Peyer's patch (tissue), 4 donors: Measurements from ENCODE around the gene MANBA. TPM values are rescaled to one million over a fixed set of nuclear protein-coding genes. Genes with fewer than 3 reads are reported as not detected.
"Not testable (repeated sequence)": the region's sequence is repeated elsewhere in the genome, so short reads cannot be mapped to it uniquely, and the experiment has no call there.

Experiments
- DNase-seq, 3 donors: peaks; one replicate each; pipeline ENCODE4 v3.0.0-alpha.2; 2017 to 2019
- H3K27ac ChIP-seq, 4 donors: fragments of 200-600 bp; sonication (generic); one replicate each; pipeline ENCODE4 v1.5.1; 2016 to 2019
- H3K27me3 ChIP-seq, 2 donors: fragments of 200-600 bp; sonication (generic); one replicate each; pipeline ENCODE4 v1.5.1; 2019
- H3K36me3 ChIP-seq, 3 donors: fragments of 200-600 bp; sonication (generic); one replicate each; pipeline ENCODE4 v1.5.1; 2016 to 2019
- H3K4me1 ChIP-seq, 4 donors: fragments of 200-600 bp; sonication (generic); one replicate each; pipeline ENCODE4 v1.5.1; 2016 to 2019
- H3K4me3 ChIP-seq, 4 donors: fragments of 200-600 bp; sonication (generic); 1 replicate in 3 of 4; 2 replicates in 1 of 4; pipeline ENCODE4 v1.5.1; 2016 to 2019; ENCODE audit warnings: mild to moderate bottlenecking in 1 of 4
- H3K9me3 ChIP-seq, 4 donors: fragments of 200-600 bp; sonication (generic); one replicate each; pipeline ENCODE4 v1.5.1; 2016 to 2019; ENCODE audit warnings: mild to moderate bottlenecking in 1 of 4
- POLR2A ChIP-seq, 2 donors: fragments of 450-650 bp; IDR thresholded peaks; one replicate each; pipeline ENCODE4 v1.5.1; 2017; ENCODE audit warnings: antibody characterized with exemption in 2 of 2, mild to moderate bottlenecking in 2 of 2, moderate library complexity in 2 of 2
- total RNA-seq, 4 donors: library from RNA; depleted of rRNA; stranded (reverse); fragments of >200 nt; gene quantifications; one replicate each; pipeline ENCODE4 v1.1.0, GENCODE V29; 2016
- TF ChIP-seq, protein P1 (sequence below), 6 experiments: fragments of 450-650 bp in 4 of 6; fragments of 200-600 bp in 2 of 6; sonication (generic) in 1 of 6; IDR thresholded peaks; one replicate each; pipeline ENCODE4 v1.5.1; 2017 to 2019; ENCODE audit warnings: antibody characterized with exemption in 6 of 6, mild to moderate bottlenecking in 3 of 6, moderate library complexity in 1 of 6

The MANBA gene
- total RNA-seq, 4 donors from 2014 or later = 23.3 to 54.5 (median 33.6) TPM

DNA sequence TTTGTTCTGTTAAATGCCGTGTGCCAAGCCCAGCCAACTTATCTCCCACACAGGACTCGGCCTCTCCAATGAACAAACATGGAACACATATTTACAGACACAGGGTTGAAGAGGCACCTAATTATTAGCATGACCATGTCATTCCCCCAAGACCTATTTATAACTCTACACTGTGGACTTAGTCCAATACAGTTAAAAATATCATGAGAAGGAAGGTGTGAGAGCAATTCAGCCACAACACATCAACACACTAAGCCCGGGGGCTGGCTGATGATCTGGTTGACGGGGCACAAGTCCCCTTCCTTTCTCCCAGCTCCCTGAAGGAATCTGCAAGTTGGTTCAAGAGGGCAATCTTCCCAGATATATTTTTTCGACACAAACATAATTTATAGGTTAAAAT is 28.1 kb downstream of the MANBA start:
- DNase-seq = no peak
- no peaks in the 10 kb centered on the region for H3K27me3 ChIP-seq
- peaks cover 0 to 3% (median 0%) of the 10 kb centered on the region in 3 donors for H3K36me3 ChIP-seq
- TF ChIP-seq, protein P1, sequence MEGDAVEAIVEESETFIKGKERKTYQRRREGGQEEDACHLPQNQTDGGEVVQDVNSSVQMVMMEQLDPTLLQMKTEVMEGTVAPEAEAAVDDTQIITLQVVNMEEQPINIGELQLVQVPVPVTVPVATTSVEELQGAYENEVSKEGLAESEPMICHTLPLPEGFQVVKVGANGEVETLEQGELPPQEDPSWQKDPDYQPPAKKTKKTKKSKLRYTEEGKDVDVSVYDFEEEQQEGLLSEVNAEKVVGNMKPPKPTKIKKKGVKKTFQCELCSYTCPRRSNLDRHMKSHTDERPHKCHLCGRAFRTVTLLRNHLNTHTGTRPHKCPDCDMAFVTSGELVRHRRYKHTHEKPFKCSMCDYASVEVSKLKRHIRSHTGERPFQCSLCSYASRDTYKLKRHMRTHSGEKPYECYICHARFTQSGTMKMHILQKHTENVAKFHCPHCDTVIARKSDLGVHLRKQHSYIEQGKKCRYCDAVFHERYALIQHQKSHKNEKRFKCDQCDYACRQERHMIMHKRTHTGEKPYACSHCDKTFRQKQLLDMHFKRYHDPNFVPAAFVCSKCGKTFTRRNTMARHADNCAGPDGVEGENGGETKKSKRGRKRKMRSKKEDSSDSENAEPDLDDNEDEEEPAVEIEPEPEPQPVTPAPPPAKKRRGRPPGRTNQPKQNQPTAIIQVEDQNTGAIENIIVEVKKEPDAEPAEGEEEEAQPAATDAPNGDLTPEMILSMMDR (IDR thresholded peaks at IDR 0.05) = no peak
- no peak for TF ChIP-seq POLR2A (IDR thresholded peaks at IDR 0.05)
- peaks cover 0 to 3% (median 0%) of the 10 kb centered on the region in 4 donors for H3K4me1 ChIP-seq
- H3K4me3 ChIP-seq = no peak overlapping the region
- no peaks in the 10 kb centered on the region for H3K9me3 ChIP-seq
- no peak overlapping the region for H3K27ac ChIP-seq

DNA sequence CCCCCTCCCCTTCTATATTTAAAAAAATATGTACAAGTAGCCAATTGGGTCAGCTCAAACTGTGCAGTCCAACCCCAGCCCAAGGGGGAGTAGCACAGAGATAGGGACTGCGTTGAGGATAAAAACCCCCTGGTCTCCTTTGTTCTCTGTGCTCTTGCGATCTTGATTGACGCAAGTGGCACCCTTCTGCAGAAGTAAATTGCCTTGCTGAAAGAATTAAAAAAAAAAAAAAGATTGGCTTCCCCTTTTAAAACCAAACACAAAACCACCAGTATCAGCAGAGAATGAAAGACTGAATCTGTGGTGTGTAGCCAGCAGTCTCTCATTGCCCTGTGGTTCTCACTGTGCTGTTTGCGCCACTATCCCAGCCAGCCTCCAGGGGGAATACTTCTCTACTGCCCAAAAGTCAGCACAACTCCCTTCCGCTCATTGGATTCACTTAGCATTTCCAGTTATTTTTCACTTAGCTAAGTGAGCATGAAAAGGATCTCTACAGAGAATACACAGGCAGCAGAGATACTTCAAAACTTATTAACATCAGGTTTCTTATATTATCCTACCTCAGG is 29.7 kb downstream of the MANBA start:
- Histone ChIP-seq H3K9me3 (no peaks in the 10 kb centered on the region), H3K4me1 (peaks cover 0 to 3% (median 0%) of the 10 kb centered on the region in 4 donors), H3K4me3 (no peak overlapping the region), H3K36me3 (peaks cover 0 to 3% (median 0%) of the 10 kb centered on the region in 3 donors), H3K27ac (no peak overlapping the region), H3K27me3 (no peaks in the 10 kb centered on the region)
- DNase-seq = no peak
- TF ChIP-seq, protein P1 (IDR thresholded peaks at IDR 0.05) = no peak
- TF ChIP-seq POLR2A (IDR thresholded peaks at IDR 0.05) = no peak

DNA sequence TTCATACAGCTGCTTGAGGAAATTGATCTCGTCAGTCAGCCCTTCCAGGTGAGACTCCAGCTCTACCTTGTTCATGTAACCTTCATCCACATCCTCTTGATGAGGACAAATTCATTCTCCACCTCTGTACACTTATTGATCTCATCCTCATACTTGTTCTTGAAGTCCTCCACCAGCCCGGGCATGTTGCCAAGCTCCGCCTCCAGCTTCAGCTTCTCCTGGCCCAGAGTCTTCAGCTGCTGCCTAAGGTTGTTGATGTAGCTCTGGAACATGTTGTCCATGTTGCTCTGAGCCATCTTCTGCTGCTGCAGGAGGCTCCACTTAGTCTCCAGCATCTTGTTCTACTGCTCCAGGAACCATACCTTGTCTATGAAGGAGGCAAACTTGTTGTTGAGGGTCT is 31.3 kb downstream of the MANBA start:
- not testable (repeated sequence) for DNase-seq, H3K36me3 ChIP-seq, H3K4me1 ChIP-seq, H3K9me3 ChIP-seq, H3K4me3 ChIP-seq, H3K27ac ChIP-seq, H3K27me3 ChIP-seq

DNA sequence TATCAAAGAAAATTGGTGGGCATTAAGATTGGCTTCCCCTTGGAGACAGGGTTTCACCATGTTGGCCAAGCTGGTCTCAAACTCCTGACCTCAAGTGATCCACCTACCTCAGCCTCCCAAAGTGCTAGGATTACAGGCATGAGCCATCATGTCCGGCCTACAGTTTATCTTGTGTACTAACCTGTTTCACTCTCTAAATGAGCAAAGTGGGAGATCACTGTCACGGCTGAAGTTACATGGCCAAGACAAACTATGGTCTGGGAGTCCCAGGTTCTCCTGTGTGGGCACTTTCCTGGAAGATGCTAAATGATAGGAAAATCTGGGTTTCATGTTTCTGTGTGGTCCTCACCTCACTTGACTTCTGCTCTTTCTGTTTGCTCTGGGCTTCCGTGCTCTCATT is 33.8 kb downstream of the MANBA start:
- H3K36me3 ChIP-seq, H3K4me3 ChIP-seq, H3K4me1 ChIP-seq, DNase-seq, H3K27me3 ChIP-seq, H3K27ac ChIP-seq, H3K9me3 ChIP-seq: not testable (repeated sequence)

DNA sequence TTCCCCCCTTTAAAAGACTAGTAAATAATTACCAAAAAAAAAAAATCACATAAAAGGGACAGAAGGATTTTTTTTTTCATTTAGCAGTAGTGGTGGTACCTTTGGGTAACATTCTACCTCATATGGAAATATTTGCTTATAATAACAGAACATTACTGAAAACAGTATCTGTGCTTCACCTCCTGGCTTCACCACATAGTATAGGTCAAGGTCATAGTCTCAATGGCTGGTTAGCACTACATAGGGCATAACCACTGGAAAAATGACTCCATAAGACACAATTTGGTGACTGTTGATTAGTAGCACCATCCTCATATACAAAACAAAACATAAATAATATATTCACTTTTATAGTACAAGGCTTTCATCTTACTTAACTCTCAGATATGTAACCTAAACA is 34.7 kb downstream of the MANBA start:
- Histone ChIP-seq H3K27me3 (no peaks in the 10 kb centered on the region), H3K4me1 (no peaks in the 10 kb centered on the region), H3K4me3 (no peak overlapping the region), H3K36me3 (peaks cover 0 to 9% (median 0%) of the 10 kb centered on the region in 3 donors), H3K27ac (no peak overlapping the region), H3K9me3 (no peaks in the 10 kb centered on the region)
- no peak for DNase-seq
- TF ChIP-seq, protein P1 (IDR thresholded peaks at IDR 0.05) = no peak
- TF ChIP-seq POLR2A (IDR thresholded peaks at IDR 0.05) = no peak

DNA sequence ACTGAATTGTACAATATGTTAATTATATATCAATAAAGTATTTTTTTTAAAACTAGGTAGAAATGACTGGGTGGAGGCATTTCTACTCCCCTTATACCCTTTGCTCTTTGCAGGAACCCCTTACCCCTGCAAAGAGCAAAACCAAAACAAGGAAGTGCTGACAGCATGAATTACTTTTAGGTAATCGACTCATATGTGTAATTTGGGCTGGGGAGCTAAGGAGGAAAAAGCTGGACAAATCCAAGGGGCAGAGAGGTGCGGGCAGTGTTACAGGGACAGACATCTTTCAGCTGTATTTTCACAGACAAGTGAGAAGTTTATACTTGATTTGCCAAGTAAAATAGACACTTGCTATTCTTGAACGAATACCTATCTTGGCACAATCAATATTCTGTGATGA is 35.5 kb downstream of the MANBA start:
- Histone ChIP-seq H3K4me3 (no peak overlapping the region), H3K27me3 (no peaks in the 10 kb centered on the region), H3K36me3 (peaks cover 0 to 6% (median 0%) of the 10 kb centered on the region in 3 donors), H3K9me3 (no peaks in the 10 kb centered on the region), H3K4me1 (no peaks in the 10 kb centered on the region), H3K27ac (no peak overlapping the region)
- DNase-seq = no peak
- TF ChIP-seq, protein P1 (IDR thresholded peaks at IDR 0.05) = no peak
- no peak for TF ChIP-seq POLR2A (IDR thresholded peaks at IDR 0.05)

DNA sequence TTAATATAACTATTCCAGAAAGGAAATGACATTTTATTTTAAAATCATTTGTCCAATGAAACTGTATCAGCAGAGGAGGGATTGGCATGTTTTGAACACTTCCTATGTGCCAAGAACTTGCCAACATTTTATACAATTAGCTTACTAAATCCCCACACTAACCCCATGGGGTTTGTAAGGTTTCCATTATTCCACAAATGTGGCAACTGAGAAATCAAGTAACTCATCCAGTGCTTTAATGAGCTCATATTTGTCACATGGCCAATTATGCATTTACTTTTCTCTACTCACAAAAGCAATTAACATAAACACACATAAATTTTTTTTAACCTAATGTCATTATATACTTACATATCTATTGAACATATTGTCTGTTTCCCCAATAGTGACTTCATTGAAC is 37.3 kb downstream of the MANBA start:
- Histone ChIP-seq H3K27me3 (no peaks in the 10 kb centered on the region), H3K36me3 (peaks cover 0 to 16% (median 0%) of the 10 kb centered on the region in 3 donors), H3K9me3 (no peaks in the 10 kb centered on the region), H3K4me1 (no peaks in the 10 kb centered on the region), H3K4me3 (no peak overlapping the region), H3K27ac (no peak overlapping the region)
- DNase-seq = no peak
- TF ChIP-seq POLR2A (IDR thresholded peaks at IDR 0.05) = no peak
- TF ChIP-seq, protein P1 (IDR thresholded peaks at IDR 0.05) = no peak
